Gastroesophageal sphincter (tissue), 3 donors: ENCODE measurements around the gene POC1A.

Experiments used
- CTCF ChIP-seq, 4 experiments: fragments of 200-600 bp in 2 of 4; fragments of 450-650 bp in 2 of 4; sonication (generic) in 1 of 4; IDR thresholded peaks; one replicate each; pipeline ENCODE4 v1.5.1; 2017 to 2019; ENCODE audit warnings: antibody characterized with exemption in 4 of 4, mild to moderate bottlenecking in 2 of 4, moderate library complexity in 2 of 4
- EP300 ChIP-seq: sonication (generic); formaldehyde crosslinking; IDR thresholded peaks from one replicate; pipeline ENCODE4 v1.6.1; 2017; ENCODE audit warnings: antibody characterized with exemption, mild to moderate bottlenecking
- POLR2A ChIP-seq, 2 donors: fragments of 450-650 bp; IDR thresholded peaks; one replicate each; pipeline ENCODE4 v1.6.1; 2017; ENCODE audit warnings: antibody characterized with exemption in 2 of 2, mild to moderate bottlenecking in 2 of 2, moderate library complexity in 1 of 2
- POLR2AphosphoS5 ChIP-seq: sonication (generic); formaldehyde crosslinking; IDR thresholded peaks from one replicate; pipeline ENCODE4 v1.6.1; 2017; ENCODE audit warnings: antibody characterized with exemption

- TF ChIP-seq POLR2AphosphoS5 (no peak), CTCF (IDR thresholded peaks at IDR 0.05) (no peak), POLR2A (IDR thresholded peaks at IDR 0.05) (no peak), EP300 (no peak)
Measured at GRCh38 chr3:52068730-52069129, 85.5 kb downstream of the POC1A start.
